Neutrophil (primary cell): ENCODE results near the gene LMNA.

ENCODE experiments used
- H3K27ac ChIP-seq: fragments of 200-600 bp; sonication (generic); 2 replicates; pipeline ENCODE4 v1.5.1; 2016; ENCODE audit warnings: mild to moderate bottlenecking, moderate library complexity
- H3K27me3 ChIP-seq: fragments of 200-600 bp; sonication (generic); 2 replicates; pipeline ENCODE4 v1.6.0; 2016; ENCODE audit warnings: mild to moderate bottlenecking
- H3K36me3 ChIP-seq: fragments of 200-600 bp; sonication (generic); 2 replicates; pipeline ENCODE4 v1.5.1; 2017
- H3K4me1 ChIP-seq, 2 experiments: fragments of 200-600 bp in 1 of 2; sonication (generic) in 1 of 2; 1 replicate in 1 of 2; 2 replicates in 1 of 2; pipeline versions ENCODE4 v1.5.1 to v1.6.1; 2013 to 2016; ENCODE audit warnings: low read depth in 1 of 2, low read length in 1 of 2, mild to moderate bottlenecking in 1 of 2, moderate library complexity in 1 of 2; ENCODE audit not compliant: control insufficient read depth in 1 of 2, insufficient read depth in 1 of 2
- H3K4me3 ChIP-seq, 2 experiments: fragments of 200-600 bp in 1 of 2; sonication (generic) in 1 of 2; 1 replicate in 1 of 2; 2 replicates in 1 of 2; pipeline ENCODE4 v1.5.1; 2013 to 2016; ENCODE audit warnings: low read depth in 1 of 2, low read length in 1 of 2, mild to moderate bottlenecking in 1 of 2, moderate library complexity in 1 of 2
- H3K9me3 ChIP-seq: fragments of 200-600 bp; sonication (generic); 2 replicates; pipeline ENCODE4 v1.5.1; 2016
- CTCF ChIP-seq: fragments of 200-600 bp; sonication (generic); IDR thresholded peaks from 2 replicates; pipeline ENCODE4 v1.5.1; 2016; ENCODE audit warnings: antibody characterized with exemption

LMNA gene

DNA sequence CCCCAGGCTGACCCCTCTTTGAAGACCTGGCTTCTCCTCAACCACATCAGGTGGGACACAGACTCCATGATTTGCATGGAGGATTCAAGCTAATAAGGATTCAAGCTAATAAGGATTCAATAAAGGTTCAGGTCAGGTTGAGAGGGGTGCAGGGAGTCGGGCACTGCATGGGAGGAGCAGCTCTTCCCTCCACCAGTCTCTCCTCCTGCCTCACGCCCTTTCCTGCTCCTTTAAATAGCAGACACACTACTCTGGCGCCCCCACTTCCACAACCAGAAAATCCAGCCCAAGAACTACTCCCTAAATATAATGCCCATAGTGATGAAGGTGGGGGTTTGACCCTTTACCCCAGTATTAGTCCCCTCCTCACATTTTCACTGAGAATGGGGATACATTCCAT is 39.3 kb upstream of the LMNA start:
- H3K4me1 ChIP-seq: peaks cover 0 to 6% of the 10 kb centered on the region in 2 experiments
- peaks cover 58% of the 10 kb centered on the region for H3K27me3 ChIP-seq
- no peak overlapping the region for H3K4me3 ChIP-seq
- no peak for TF ChIP-seq CTCF
- no peak overlapping the region for H3K27ac ChIP-seq
- no peaks in the 10 kb centered on the region for H3K9me3 ChIP-seq
- H3K36me3 ChIP-seq: no peaks in the 10 kb centered on the region

DNA sequence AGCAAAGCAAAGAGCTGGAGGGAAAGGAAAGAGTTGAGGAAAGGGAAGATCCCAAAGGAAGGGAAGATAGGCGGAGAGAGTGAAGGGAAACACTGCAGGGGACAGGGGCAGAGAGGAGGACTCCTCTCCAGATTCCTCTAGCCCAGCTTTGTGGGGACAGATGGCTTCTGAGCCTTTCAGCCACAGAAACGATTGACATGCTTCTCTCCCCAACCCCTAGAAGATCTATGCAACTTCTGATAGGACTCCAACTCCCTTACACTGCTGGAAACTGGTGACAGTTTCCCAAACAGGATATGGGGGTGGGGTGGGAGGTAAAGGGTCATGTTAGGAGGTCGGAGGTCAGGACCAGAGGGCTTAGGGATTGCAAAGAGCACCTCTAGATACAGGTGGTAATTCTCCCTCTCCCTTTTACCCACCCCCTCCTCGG is 38.7 kb upstream of the LMNA start:
- no peaks in the 10 kb centered on the region for H3K36me3 ChIP-seq
- peaks cover 65% of the 10 kb centered on the region for H3K27me3 ChIP-seq
- H3K27ac ChIP-seq: no peak overlapping the region
- no peaks in the 10 kb centered on the region for H3K9me3 ChIP-seq
- no peak overlapping the region for H3K4me3 ChIP-seq
- peaks cover 0 to 6% of the 10 kb centered on the region in 2 experiments for H3K4me1 ChIP-seq
- no peak for TF ChIP-seq CTCF

DNA sequence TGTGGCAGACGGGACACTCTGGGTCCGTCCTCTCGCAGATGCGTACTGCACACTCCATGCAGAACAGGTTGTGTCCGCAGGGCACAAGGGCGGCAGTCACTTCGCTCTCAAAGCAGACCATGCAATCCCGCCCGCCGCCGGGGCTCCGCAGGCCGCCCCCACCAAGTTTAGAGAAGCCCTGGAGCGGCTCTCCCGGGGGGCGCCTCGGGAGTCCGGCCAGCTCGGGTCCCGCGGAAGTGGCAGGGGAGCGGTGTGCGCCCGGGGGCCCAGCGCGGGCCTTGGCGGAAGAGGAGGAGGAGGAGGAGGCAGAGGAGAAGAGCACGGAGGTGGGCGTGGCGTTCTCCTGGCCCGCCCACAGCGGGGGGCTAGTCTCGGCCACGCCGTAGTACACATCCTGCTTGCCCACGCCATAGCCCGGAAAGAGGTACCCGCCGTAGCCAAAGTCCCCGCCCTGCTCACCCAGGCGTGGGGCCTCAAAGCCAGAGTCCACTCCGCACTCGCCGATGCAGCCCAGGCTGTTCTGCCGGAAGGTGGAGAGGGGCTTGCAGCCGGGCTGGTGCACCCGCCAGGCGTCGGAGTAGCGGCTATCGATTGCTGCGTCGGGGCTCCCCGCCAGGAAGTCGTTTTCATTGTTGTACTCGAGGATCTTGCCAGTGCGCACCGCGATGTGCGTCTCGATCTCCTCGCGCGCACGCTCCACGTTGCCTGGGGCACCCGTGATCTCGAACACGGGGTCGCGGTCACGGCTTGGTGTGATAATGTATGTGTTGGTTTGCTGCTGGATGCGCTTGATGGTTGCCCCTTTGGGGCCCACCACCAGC is 37.7 kb upstream of the LMNA start:
- Histone ChIP-seq H3K27me3 (peaks cover 75% of the 10 kb centered on the region), H3K27ac (no peak overlapping the region), H3K9me3 (no peaks in the 10 kb centered on the region), H3K4me1 (peaks cover 2 to 8% of the 10 kb centered on the region in 2 experiments), H3K36me3 (no peaks in the 10 kb centered on the region), H3K4me3 (no peak overlapping the region)
- TF ChIP-seq CTCF: no peak

- H3K4me3 ChIP-seq: no peak overlapping the region
- H3K9me3 ChIP-seq: no peaks in the 10 kb centered on the region
- no peaks in the 10 kb centered on the region for H3K36me3 ChIP-seq
- no peak overlapping the region for H3K27ac ChIP-seq
- H3K4me1 ChIP-seq: peaks cover 6 to 14% of the 10 kb centered on the region in 2 experiments
- no peak for TF ChIP-seq CTCF
- H3K27me3 ChIP-seq: peaks cover 81% of the 10 kb centered on the region
Measured at GRCh38 chr1:156077430-156077760, 37.1 kb upstream of the LMNA start.

GRCh38 chr1:156078728-156079127 is 35.8 kb upstream of the LMNA start:
- TF ChIP-seq CTCF: no peak
- Histone ChIP-seq H3K36me3 (no peaks in the 10 kb centered on the region), H3K27me3 (peaks cover 94% of the 10 kb centered on the region), H3K9me3 (no peaks in the 10 kb centered on the region), H3K27ac (no peak overlapping the region), H3K4me3 (no peak overlapping the region), H3K4me1 (peaks cover 7 to 22% of the 10 kb centered on the region in 2 experiments)
